ENCODE data around the gene PARP3. TPM values are rescaled to one million over a fixed set of nuclear protein-coding genes. Genes with fewer than 3 reads are reported as not detected.

Gene PARP3
- total RNA-seq, 1 experiment from 2014 or later = 17.5 TPM

DNA sequence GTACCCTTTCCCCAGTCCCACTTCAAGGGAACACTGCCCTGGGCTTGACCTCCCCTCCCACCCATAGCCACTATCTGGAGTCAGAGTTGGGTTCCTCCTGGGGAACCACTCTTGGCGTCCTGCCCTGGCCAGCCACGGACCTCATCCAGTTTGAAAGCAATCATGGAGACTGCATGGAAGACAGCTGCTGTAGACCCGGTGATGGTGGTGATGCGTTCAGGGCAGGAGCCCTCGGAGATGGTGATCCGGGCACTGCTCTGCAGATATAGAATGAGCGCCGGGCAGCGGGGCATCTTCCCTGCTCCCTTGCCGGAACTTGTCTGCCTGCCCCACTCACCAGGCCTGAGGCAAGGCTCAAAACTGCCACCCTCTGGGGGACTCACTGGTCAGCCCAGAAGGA is 18.2 kb downstream of the PARP3 start:
- Histone ChIP-seq H2AFZ (ENCODE audit: low read depth, low read length, poor library complexity, severe bottlenecking) (no peak overlapping the region), H3K4me3 (replicated peaks in 1 of 2; ENCODE audit: low read depth in 1 of 2, low read length in 2 of 2) (no peak overlapping the region), H3K9me3 (ENCODE audit: control insufficient read depth in 1 of 2, insufficient read depth in 1 of 2, low read depth in 1 of 2, low read length in 2 of 2) (no peaks in the 10 kb centered on the region), H3K36me3 (ENCODE audit: control insufficient read depth in 1 of 2, insufficient read depth in 2 of 2, low read length in 2 of 2) (0 out of 4 replicates have a peak, but pooled peaks cover 0 to 3% of the 10 kb centered on the region in 2 experiments), H3K79me2 (ENCODE audit: insufficient read depth, low read length) (no peaks in the 10 kb centered on the region), H3K27me3 (ENCODE audit: insufficient read depth, low read length) (no peaks in the 10 kb centered on the region), H4K20me1 (ENCODE audit: insufficient read depth) (no peaks in the 10 kb centered on the region), H3K27ac (ENCODE audit: low read depth, low read length) (no peak overlapping the region), H3K9me2 (ENCODE audit: insufficient read depth) (no peaks in the 10 kb centered on the region), H3K9ac (ENCODE audit: low read length) (no peak overlapping the region), H3K4me2 (ENCODE audit: low read length) (no peak overlapping the region), H3K4me1 (ENCODE audit: control insufficient read depth in 1 of 2, insufficient read depth in 2 of 2, low read length in 2 of 2) (no peaks in the 10 kb centered on the region)
- no peak for ATAC-seq
- no peak for DNase-seq (ENCODE audit: low read depth, low spot score)
- ChIA-PET RAD21 (ENCODE audit: low non-redundant PET in 1 of 2, low total read pairs in 2 of 2, uncharacterized antibody in 2 of 2, unreplicated experiment in 2 of 2) (no interaction called here), POLR2A (no interaction called here), CTCF (no interaction called here)
- TF ChIP-seq ZNF274 (IDR thresholded peaks at IDR 0.05; ENCODE audit: low read depth, low read length) (no peak), REST (IDR thresholded peaks at IDR 0.05; ENCODE audit: low read depth) (no peak), FOSL1 (IDR thresholded peaks at IDR 0.05; ENCODE audit: low read depth) (no peak)
- TF ChIP-seq, protein P1, sequence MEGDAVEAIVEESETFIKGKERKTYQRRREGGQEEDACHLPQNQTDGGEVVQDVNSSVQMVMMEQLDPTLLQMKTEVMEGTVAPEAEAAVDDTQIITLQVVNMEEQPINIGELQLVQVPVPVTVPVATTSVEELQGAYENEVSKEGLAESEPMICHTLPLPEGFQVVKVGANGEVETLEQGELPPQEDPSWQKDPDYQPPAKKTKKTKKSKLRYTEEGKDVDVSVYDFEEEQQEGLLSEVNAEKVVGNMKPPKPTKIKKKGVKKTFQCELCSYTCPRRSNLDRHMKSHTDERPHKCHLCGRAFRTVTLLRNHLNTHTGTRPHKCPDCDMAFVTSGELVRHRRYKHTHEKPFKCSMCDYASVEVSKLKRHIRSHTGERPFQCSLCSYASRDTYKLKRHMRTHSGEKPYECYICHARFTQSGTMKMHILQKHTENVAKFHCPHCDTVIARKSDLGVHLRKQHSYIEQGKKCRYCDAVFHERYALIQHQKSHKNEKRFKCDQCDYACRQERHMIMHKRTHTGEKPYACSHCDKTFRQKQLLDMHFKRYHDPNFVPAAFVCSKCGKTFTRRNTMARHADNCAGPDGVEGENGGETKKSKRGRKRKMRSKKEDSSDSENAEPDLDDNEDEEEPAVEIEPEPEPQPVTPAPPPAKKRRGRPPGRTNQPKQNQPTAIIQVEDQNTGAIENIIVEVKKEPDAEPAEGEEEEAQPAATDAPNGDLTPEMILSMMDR (IDR thresholded peaks at IDR 0.05 in 2 of 3, conservative IDR thresholded peaks at IDR 0.05 in 1 of 3; ENCODE audit: borderline replicate concordance in 1 of 3, insufficient read depth in 1 of 3, low read depth in 2 of 3, low read length in 2 of 3) = no peak
- BruUV-seq (replicated peaks) = no TSS peak
- intact Hi-C loops (cut with micrococcal nuclease) = no loop called here
